HL-60 (cell line): ENCODE data around the gene MSL2.
A peak's percentile ranks its signal among the peaks of the same experiment; 100 is the strongest.

Experiments used
- DNase-seq, 2 experiments: peaks; one replicate each; pipeline ENCODE4 v3.0.0-alpha.2; 2010 to 2020; ENCODE audit warnings: low read depth in 1 of 2, low spot score in 1 of 2
- H3K27ac ChIP-seq: fragments of 250-450 bp; sonication (Bioruptor Pico); replicated peaks from 2 replicates; pipeline ENCODE4 v1.5.1; 2020; ENCODE audit warnings: mild to moderate bottlenecking, moderate library complexity
- H3K27me3 ChIP-seq: fragments of 250-450 bp; sonication (Bioruptor Pico); 2 replicates; pipeline ENCODE4 v1.5.1; 2021; ENCODE audit warnings: mild to moderate bottlenecking, moderate library complexity; ENCODE audit not compliant: insufficient read depth, poor library complexity, severe bottlenecking
- H3K4me3 ChIP-seq: replicated peaks from 2 replicates; pipeline ENCODE4 v1.5.1; 2011; ENCODE audit warnings: mild to moderate bottlenecking, control low read depth, low read length; ENCODE audit not compliant: insufficient read depth
- CTCF ChIP-seq: IDR thresholded peaks from one replicate; pipeline ENCODE4 v1.5.1; 2011; ENCODE audit warnings: low read length, control low read depth, inconsistent platforms; ENCODE audit not compliant: insufficient read depth
- GABPA ChIP-seq: IDR thresholded peaks from 2 replicates; pipeline ENCODE4 v1.6.1; 2012; ENCODE audit warnings: low read depth
- POLR2AphosphoS5 ChIP-seq: IDR thresholded peaks from 2 replicates; pipeline ENCODE4 v1.6.1; 2012; ENCODE audit warnings: low read depth
- REST ChIP-seq: IDR thresholded peaks from 2 replicates; pipeline ENCODE4 v1.6.1; 2012; ENCODE audit warnings: low read depth; ENCODE audit not compliant: insufficient replicate concordance
- SPI1 ChIP-seq: IDR thresholded peaks from 2 replicates; pipeline ENCODE4 v1.6.1; 2012; ENCODE audit warnings: low read depth, mild to moderate bottlenecking, borderline replicate concordance
- long read RNA-seq: library from polyadenylated mRNA; unstranded; transcript quantifications from one replicate; pipeline ENCODE4 v2.0.0, GENCODE V29; 2020

Gene MSL2
- long read RNA-seq, full-length matches to known transcripts, result 37 of 52 reads
- long read RNA-seq, partial matches to known transcripts, result 0 of 52 reads
- long read RNA-seq, other reads (novel, unspliced or antisense), result 15 of 52 reads

GRCh38 chr3:136196064-136196400 is at the start of gene MSL2:
TSS of gene MSL2 (minus strand) at chr3:136196335. CDS start at chr3:136195113, 1,222 bp downstream.
- peak within 1 kb of the TSS; percentile 67 for H3K4me3 ChIP-seq
- DNase-seq, result no peak
- TF ChIP-seq POLR2AphosphoS5, result no peak
- TF ChIP-seq SPI1, result peak; percentile 84
- H3K27ac ChIP-seq, result peak within 1 kb of the TSS; percentile 98
- no peaks in the 10 kb centered on the region for H3K27me3 ChIP-seq

GRCh38 chr3:136245691-136246090 is 49.6 kb upstream of the MSL2 start:
- H3K27me3 ChIP-seq, result no peaks in the 10 kb centered on the region
- TF ChIP-seq CTCF (no peak), REST (no peak), POLR2AphosphoS5 (no peak), GABPA (no peak), SPI1 (no peak)
- H3K27ac ChIP-seq, result no peak overlapping the region
- no peak overlapping the region for H3K4me3 ChIP-seq
- DNase-seq, result no peak

- Histone ChIP-seq H3K4me3 (no peak overlapping the region), H3K27ac (no peak overlapping the region), H3K27me3 (no peaks in the 10 kb centered on the region)
- DNase-seq, result no peak
- no peak for TF ChIP-seq POLR2AphosphoS5
- no peak for TF ChIP-seq SPI1
- no peak for TF ChIP-seq REST
- TF ChIP-seq CTCF, result no peak
- no peak for TF ChIP-seq GABPA
Measured at GRCh38 chr3:136239094-136239493, 43.0 kb upstream of the MSL2 start.

- no peak for TF ChIP-seq POLR2AphosphoS5
- no peak for TF ChIP-seq CTCF
- no peak for TF ChIP-seq GABPA
- H3K27me3 ChIP-seq, result no peaks in the 10 kb centered on the region
- no peak overlapping the region for H3K4me3 ChIP-seq
- H3K27ac ChIP-seq, result no peak overlapping the region
- no peak for DNase-seq
Measured at GRCh38 chr3:136237961-136238649, 42.0 kb upstream of the MSL2 start.
